PC-3 (cell line): Measurements from ENCODE around the gene ZNF804A. TPM values are rescaled to one million over a fixed set of nuclear protein-coding genes. Genes with fewer than 3 reads are reported as not detected.

Experiments used
- ATAC-seq: fragments of 200-7000 bp; cut with Tn5 transposase; 2 replicates; pipeline ENCODE4 v1.9.1; 2020; ENCODE audit warnings: mild to moderate bottlenecking, moderate library complexity
- BruUV-seq: library from RNA; stranded (reverse); fragments of 400-500 nt; replicated peaks from 2 replicates; lab custom pipeline; 2021; lab: Mats Ljungman, UMichigan
- CTCF ChIA-PET: fragments of 300-600 bp; sonication (Branson Sonifier 250); formaldehyde crosslinking; loops from one replicate; lab custom pipeline; 2022; ENCODE audit warnings: antibody characterized with exemption; lab: Charles Lee
- POLR2A ChIA-PET: fragments of 300-600 bp; sonication (Branson Sonifier 250); formaldehyde crosslinking; loops from one replicate; lab custom pipeline; 2022; ENCODE audit warnings: antibody characterized with exemption; ENCODE audit not compliant: unreplicated experiment; lab: Charles Lee
- DNase-seq: peaks from one replicate; pipeline ENCODE4 v3.0.0-alpha.2; 2015
- H2AFZ ChIP-seq: fragments of 300-600 bp; sonication (generic); 2 replicates; pipeline ENCODE4 v1.6.0; 2016; ENCODE audit warnings: antibody characterized with exemption, low read length
- H3F3A ChIP-seq: fragments of 300-600 bp; sonication (generic); one replicate; pipeline ENCODE4 v1.6.0; 2017; ENCODE audit warnings: antibody characterized with exemption, low read length, control low read depth, mild to moderate bottlenecking; ENCODE audit not compliant: unreplicated experiment
- H3K27ac ChIP-seq: fragments of 300-600 bp; sonication (generic); 2 replicates; pipeline ENCODE4 v1.5.1; 2016; ENCODE audit warnings: mild to moderate bottlenecking, low read length
- H3K27me3 ChIP-seq: fragments of 300-600 bp; sonication (generic); 2 replicates; pipeline ENCODE4 v1.6.1; 2016; ENCODE audit warnings: low read length, mixed read lengths
- H3K36me3 ChIP-seq: fragments of 300-600 bp; sonication (generic); 2 replicates; pipeline ENCODE4 v1.6.1; 2016; ENCODE audit warnings: low read depth, mixed run types, low read length, mixed read lengths
- H3K4me1 ChIP-seq: fragments of 300-600 bp; sonication (generic); 2 replicates; pipeline ENCODE4 v1.5.1; 2016; ENCODE audit warnings: low read length; ENCODE audit not compliant: insufficient read depth
- H3K4me2 ChIP-seq: fragments of 300-600 bp; sonication (generic); 2 replicates; pipeline ENCODE4 v1.6.0; 2016; ENCODE audit warnings: low read length
- H3K4me3 ChIP-seq: fragments of 300-600 bp; sonication (generic); 2 replicates; pipeline ENCODE4 v1.5.1; 2016; ENCODE audit warnings: mild to moderate bottlenecking, low read length, mixed read lengths
- H3K79me2 ChIP-seq: fragments of 300-600 bp; sonication (generic); 2 replicates; pipeline ENCODE4 v1.6.1; 2017; ENCODE audit warnings: low read length, mixed read lengths
- H3K9ac ChIP-seq: fragments of 300-600 bp; sonication (generic); 2 replicates; pipeline ENCODE4 v1.6.0; 2016; ENCODE audit warnings: mild to moderate bottlenecking, low read length
- H3K9me2 ChIP-seq: fragments of 300-600 bp; sonication (generic); replicated peaks from 2 replicates; pipeline ENCODE4 v1.6.1; 2016; ENCODE audit warnings: mixed run types, low read length, mixed read lengths
- H3K9me3 ChIP-seq: fragments of 300-600 bp; sonication (generic); 2 replicates; pipeline ENCODE4 v1.6.1; 2016; ENCODE audit warnings: low read length, mixed read lengths
- H4K20me1 ChIP-seq: fragments of 300-600 bp; sonication (generic); 2 replicates; pipeline ENCODE4 v1.6.1; 2016; ENCODE audit warnings: low read length, mixed read lengths
- EZH2 ChIP-seq: fragments of 300-600 bp; sonication (generic); IDR thresholded peaks from one replicate; pipeline ENCODE4 v1.6.1; 2017; ENCODE audit warnings: antibody characterized with exemption, mild to moderate bottlenecking, low read length; ENCODE audit not compliant: unreplicated experiment
- EZH2phosphoT487 ChIP-seq: fragments of 300-600 bp; sonication (generic); IDR thresholded peaks from 2 replicates; pipeline ENCODE4 v1.6.1; 2018; ENCODE audit warnings: mild to moderate bottlenecking, antibody characterized with exemption, low read length, borderline replicate concordance
- intact Hi-C: fragments of 100-400 bp; cut with micrococcal nuclease; formaldehyde crosslinking; loops from 2 replicates; pipeline ENCODE4 v1.9.0; 2023
- total RNA-seq: library from RNA; depleted of rRNA; stranded (reverse); fragments of >200 nt; gene quantifications from 2 replicates; pipeline ENCODE4 v1.2.3, GENCODE V29; 2014
- TF ChIP-seq, protein P1 (sequence below): fragments of 300-600 bp; sonication (generic); conservative IDR thresholded peaks from 2 replicates; pipeline ENCODE4 v1.5.1; 2017; ENCODE audit warnings: antibody characterized with exemption, low read depth, mild to moderate bottlenecking, low read length

Gene ZNF804A
- total RNA-seq, 1 experiment from 2014 or later, result 1.9 TPM

DNA sequence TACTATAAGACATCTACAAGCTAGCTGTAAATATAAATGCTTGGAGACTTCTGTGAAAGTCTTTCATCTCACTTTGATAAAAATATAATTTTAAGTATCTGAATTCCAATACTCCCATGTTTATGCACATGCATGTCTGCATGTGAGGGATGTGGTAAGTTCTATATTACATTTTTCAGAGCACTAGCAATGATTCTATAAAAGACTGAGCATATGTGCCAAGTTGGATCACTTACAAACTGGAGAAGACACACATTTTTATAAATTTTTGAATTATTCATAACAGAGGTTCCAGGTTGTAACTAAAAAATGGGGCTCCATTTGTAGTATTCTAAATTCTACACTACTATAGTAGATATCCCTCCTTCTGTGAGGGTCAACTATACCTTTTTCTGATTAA is 26.0 kb downstream of the ZNF804A start:
- Histone ChIP-seq H3K9me2 (no peaks in the 10 kb centered on the region), H3K36me3 (no peaks in the 10 kb centered on the region), H3K79me2 (no peaks in the 10 kb centered on the region), H3K27ac (no peak overlapping the region), H3F3A (no peaks in the 10 kb centered on the region), H3K9ac (no peak overlapping the region), H4K20me1 (no peaks in the 10 kb centered on the region), H3K4me2 (no peak overlapping the region), H3K27me3 (no peaks in the 10 kb centered on the region), H3K4me3 (no peak overlapping the region), H3K4me1 (peaks cover 4% of the 10 kb centered on the region; the same call in 1 of the 2 replicates), H2AFZ (no peak overlapping the region), H3K9me3 (no peaks in the 10 kb centered on the region)
- ATAC-seq (no peak), DNase-seq (no peak)
- ChIA-PET CTCF (no interaction called here), POLR2A (no interaction called here)
- TF ChIP-seq EZH2phosphoT487, result no peak
- TF ChIP-seq, protein P1, sequence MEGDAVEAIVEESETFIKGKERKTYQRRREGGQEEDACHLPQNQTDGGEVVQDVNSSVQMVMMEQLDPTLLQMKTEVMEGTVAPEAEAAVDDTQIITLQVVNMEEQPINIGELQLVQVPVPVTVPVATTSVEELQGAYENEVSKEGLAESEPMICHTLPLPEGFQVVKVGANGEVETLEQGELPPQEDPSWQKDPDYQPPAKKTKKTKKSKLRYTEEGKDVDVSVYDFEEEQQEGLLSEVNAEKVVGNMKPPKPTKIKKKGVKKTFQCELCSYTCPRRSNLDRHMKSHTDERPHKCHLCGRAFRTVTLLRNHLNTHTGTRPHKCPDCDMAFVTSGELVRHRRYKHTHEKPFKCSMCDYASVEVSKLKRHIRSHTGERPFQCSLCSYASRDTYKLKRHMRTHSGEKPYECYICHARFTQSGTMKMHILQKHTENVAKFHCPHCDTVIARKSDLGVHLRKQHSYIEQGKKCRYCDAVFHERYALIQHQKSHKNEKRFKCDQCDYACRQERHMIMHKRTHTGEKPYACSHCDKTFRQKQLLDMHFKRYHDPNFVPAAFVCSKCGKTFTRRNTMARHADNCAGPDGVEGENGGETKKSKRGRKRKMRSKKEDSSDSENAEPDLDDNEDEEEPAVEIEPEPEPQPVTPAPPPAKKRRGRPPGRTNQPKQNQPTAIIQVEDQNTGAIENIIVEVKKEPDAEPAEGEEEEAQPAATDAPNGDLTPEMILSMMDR, result no peak
- TF ChIP-seq EZH2, result no peak
- no TSS peak for BruUV-seq
- intact Hi-C loops, result no loop called here

DNA sequence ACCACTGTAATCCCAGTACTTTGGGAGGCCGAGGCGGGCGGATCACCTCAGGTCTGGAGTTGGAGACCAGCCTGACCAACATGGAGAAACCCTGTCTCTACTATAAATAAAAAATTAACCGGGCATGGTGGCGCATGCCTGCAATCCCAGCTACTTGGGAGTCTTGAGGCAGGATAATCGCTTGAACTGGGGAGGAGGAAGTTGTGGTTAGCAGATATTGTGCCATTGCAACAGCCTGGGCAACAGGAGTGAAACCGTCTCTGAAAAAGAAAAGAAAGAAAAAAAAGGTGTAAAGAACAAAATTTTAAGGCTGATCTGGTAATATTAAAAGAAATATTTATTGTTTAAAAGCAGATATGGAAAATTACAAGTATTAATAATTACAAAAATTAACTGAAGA is 29.7 kb downstream of the ZNF804A start:
- no peak for DNase-seq
- CTCF ChIA-PET, result no interaction called here
- H3K9me3 ChIP-seq, result no peaks in the 10 kb centered on the region
- no TSS peak for BruUV-seq
- no peak overlapping the region for H3K9ac ChIP-seq
- H3K27ac ChIP-seq, result no peak overlapping the region
- no peaks in the 10 kb centered on the region for H3K27me3 ChIP-seq
- no peak overlapping the region for H2AFZ ChIP-seq
- H3K79me2 ChIP-seq, result no peaks in the 10 kb centered on the region
- no peaks in the 10 kb centered on the region for H3K9me2 ChIP-seq
- no peak overlapping the region for H3K4me2 ChIP-seq
- no peak overlapping the region for H3K4me3 ChIP-seq
- H3F3A ChIP-seq, result no peaks in the 10 kb centered on the region
- no peaks in the 10 kb centered on the region for H4K20me1 ChIP-seq
- POLR2A ChIA-PET, result no interaction called here
- no peaks in the 10 kb centered on the region for H3K36me3 ChIP-seq
- ATAC-seq, result no peak
- TF ChIP-seq EZH2phosphoT487 (no peak), EZH2 (no peak)
- TF ChIP-seq, protein P1, result no peak
- intact Hi-C loops, result no loop called here
- no peaks in the 10 kb centered on the region for H3K4me1 ChIP-seq

DNA sequence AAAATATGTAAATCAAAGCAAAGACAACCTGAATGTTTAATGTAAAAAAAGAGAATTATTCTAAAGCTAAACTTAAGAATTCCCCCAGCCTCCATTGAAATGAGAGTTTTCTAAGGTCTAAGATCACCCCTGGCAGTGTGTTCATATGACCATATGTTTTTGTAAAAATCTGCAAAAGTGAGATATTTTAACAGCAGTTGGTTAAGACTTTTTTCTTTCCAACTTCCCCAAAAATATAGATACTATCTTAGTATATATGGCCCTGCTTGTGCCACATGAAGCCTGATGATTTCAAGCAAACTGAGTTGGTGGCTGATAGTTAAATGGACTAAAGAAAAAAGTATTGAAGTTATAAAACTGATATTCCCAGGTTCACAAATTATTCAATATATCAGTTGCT is 35.4 kb downstream of the ZNF804A start:
- Histone ChIP-seq H3F3A (no peaks in the 10 kb centered on the region), H3K4me3 (no peak overlapping the region), H3K27ac (no peak overlapping the region), H3K4me2 (no peak overlapping the region), H3K9me3 (no peaks in the 10 kb centered on the region), H3K27me3 (no peaks in the 10 kb centered on the region), H4K20me1 (no peaks in the 10 kb centered on the region), H3K79me2 (no peaks in the 10 kb centered on the region), H3K36me3 (no peaks in the 10 kb centered on the region), H3K9me2 (no peaks in the 10 kb centered on the region), H2AFZ (no peak overlapping the region), H3K4me1 (no peaks in the 10 kb centered on the region), H3K9ac (no peak overlapping the region)
- ATAC-seq (no peak), DNase-seq (no peak)
- intact Hi-C loops, result no loop called here
- no TSS peak for BruUV-seq
- ChIA-PET POLR2A (no interaction called here), CTCF (no interaction called here)
- TF ChIP-seq, protein P1, result no peak
- TF ChIP-seq EZH2, result no peak
- TF ChIP-seq EZH2phosphoT487, result no peak
